HG02970 (cell line): ENCODE results near the gene GNG12.

Experiments used
- ATAC-seq: cut with Tn5 transposase; IDR thresholded peaks from one replicate; pipeline ENCODE4 v1.9.1; 2021; ENCODE audit warnings: mild to moderate bottlenecking, moderate library complexity, moderate number of reproducible peaks; ENCODE audit not compliant: unreplicated experiment, low FRiP score

GNG12 gene

DNA sequence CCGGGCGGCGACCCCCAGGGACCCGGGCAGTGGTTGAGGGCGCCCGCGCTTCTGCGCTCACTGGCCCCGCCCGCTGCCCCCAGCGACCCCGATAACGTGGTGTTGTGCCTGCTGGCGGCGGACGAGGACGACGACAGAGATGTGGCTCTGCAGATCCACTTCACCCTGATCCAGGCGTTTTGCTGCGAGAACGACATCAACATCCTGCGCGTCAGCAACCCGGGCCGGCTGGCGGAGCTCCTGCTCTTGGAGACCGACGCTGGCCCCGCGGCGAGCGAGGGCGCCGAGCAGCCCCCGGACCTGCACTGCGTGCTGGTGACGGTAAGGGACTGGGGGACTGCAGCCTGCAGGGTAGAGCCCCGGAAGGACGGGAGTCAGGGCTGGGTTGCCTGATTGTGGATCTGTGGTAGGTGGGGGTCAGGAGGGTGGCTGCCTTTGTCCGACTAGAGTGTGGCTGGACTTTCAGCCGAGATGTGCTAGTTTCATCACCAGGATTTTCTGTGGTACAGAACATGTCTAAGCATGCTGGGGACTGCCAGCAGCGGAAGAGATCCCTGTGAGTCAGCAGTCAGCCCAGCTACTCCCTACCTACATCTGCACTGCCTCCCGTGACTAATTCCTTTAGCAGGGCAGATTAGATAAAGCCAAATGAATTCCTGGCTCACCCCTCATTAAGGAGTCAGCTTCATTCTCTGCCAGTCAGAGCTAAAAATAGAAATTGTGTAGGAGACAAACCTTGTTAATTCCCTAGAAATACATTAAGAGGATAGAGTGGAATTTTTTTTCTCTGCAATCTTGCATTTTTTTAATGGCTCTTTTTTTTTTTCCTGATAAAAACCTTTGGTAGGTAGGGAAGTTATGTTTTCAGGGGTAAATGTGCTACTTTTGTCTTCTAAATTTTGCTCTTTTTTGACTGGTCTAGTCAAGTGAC lies 146.7 kb downstream of the GNG12 start:
- peak; percentile 15 for ATAC-seq

DNA sequence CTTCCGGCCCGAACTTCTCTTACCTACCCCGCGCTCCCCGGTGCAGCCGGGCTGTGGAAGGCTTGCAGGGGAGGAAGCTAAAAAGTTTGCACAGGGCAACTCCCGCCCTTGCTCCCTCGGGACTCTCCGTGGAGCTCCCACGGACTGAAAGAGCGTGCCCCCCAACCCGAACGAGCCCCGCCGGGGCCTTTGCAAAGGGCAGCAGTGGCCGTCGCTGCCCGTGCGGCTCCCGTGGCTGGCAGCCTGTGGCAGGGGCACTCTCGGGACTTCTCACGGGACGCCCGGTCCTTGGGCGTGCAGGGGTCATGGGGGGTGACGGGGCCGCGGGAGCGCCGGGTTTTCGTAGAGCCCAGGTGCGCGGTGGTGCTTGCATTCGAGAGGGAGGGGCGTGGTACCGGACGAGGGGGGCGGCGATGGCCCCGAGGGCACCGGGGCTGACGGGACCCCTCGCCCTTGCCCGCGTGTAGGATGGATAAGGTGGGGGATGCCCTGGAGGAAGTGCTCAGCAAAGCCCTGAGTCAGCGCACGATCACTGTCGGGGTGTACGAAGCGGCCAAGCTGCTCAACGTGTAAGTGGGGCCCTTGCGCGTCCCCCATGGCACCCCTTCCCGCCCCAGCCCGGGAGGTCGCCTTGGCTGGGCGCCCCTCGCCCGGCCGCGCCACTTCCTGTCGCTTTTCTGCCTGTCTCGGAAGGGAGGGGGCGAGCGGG lies 147.6 kb downstream of the GNG12 start:
- peak; percentile 13 for ATAC-seq

- peak; percentile 88 for ATAC-seq
Measured at GRCh38 chr1:67685067-67685557, 148.2 kb downstream of the GNG12 start, which contains the start of gene GADD45A. TSS of gene GADD45A (plus strand) at chr1:67685201. CDS start at chr1:67685495, 294 bp downstream.

DNA sequence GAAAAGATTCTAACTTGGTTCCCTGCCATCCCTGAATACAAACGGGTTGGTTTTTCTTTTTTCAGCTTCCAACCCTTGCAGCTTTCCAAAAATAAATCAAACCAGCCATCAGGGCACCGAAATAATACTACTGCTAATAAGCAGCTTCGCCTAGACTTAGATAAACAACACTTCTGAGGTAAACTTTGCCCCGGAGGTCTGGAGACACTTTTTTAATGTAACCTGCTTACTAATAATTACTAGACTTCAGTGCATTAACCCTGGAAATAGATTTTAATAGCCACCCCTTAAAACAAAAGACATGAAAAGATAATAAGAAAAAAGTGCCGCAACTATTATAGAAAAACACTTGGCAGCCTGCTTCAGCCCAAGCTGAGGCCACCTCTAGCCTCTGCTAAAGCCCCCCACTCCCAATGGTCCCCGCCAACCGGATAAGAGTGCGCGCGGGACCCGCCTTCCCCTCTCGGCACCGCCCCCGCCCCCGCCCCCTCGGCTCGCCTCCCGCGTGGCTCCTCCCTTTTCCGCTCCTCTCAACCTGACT lies 148.7 kb downstream of the GNG12 start:
- ATAC-seq: no peak

GRCh38 chr1:67683766-67684525 lies 149.3 kb downstream of the GNG12 start:
- no peak for ATAC-seq

- no peak for ATAC-seq
Measured at GRCh38 chr1:67683316-67683715, 150.0 kb downstream of the GNG12 start.

- ATAC-seq: no peak
Measured at GRCh38 chr1:67682659-67683197, 150.5 kb downstream of the GNG12 start.

DNA sequence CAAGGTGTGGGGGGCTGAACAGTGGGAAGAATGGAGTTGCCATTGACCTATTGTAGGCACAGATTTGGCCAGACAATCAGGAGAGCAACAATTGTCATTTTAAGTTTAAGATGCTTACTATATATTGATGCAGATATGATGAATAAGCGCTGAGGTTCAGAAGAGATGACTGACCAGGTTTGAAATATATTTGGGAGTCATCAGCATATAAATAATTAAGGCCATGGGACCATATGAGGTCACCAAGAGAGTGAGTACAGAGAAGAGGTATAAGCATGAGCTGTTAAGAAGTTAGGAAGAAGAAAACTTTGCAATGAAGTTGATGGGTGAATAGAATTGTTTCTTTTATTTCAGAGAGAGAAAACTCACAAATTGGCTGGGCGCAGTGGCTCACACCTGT lies 152.8 kb downstream of the GNG12 start:
- no peak for ATAC-seq

- ATAC-seq: no peak
Measured at GRCh38 chr1:67679691-67680090, 153.6 kb downstream of the GNG12 start.

- ATAC-seq: no peak
Measured at GRCh38 chr1:67677930-67678329, 155.3 kb downstream of the GNG12 start.

DNA sequence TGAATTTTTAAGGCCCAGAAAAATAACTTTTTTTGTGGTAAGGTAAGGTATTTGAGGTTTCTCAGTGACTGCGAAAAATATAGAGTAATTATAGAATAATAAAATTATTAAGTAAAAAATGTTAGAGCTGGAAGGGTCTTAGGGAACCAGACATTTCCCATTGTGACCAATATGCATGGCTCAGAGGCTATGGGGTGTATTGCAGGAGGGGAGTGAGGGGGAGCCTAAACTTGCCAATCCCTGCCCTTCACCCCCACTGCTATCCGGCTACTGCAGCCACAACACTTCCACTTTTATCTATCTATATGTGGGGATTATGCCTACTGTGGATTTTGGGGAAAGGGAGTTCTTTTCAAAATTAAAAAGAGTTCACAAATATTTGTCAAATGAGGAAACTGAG lies 155.9 kb downstream of the GNG12 start:
- no peak for ATAC-seq

DNA sequence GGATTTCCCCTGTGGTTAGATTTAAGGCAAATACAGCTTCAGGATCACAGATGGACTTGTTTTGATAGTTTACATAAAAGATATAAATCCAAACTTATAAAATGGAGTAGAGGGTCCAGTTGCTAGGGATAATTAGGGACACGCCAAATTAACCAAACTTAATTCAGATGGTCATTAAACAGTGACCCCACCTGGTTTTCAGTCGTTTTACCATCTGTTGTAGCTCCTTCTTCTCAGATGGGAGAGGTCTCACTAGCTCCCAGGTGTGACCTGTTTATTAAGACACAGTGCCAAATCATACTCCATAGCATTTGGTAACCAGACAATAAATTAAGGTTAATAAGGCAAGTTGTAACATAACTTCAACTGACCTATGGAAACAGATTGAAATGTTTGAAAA lies 156.3 kb downstream of the GNG12 start:
- ATAC-seq: no peak

GRCh38 chr1:67676287-67676686 lies 157.0 kb downstream of the GNG12 start:
- no peak for ATAC-seq

DNA sequence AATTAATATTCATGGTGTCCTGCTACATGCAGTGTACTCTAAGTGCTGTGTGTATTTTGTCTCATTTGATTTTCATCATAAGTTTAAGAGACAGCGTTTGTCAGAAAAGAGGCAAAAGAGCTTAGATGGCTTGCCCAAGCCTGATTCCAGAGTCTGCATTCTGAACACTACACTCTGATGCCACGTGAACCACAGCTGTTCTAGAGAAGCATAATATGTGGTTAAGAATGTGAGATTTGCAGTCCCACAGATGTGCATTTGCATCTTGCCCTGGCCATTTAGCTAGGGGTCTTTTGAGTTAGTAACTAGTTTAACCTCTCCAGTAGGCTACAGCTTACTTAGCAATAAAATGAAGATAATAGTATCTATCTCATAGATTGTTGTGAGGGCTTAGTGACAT lies 157.5 kb downstream of the GNG12 start:
- ATAC-seq: no peak

- ATAC-seq: no peak
Measured at GRCh38 chr1:67674260-67675011, 158.8 kb downstream of the GNG12 start.

GRCh38 chr1:67673468-67674201 lies 159.6 kb downstream of the GNG12 start:
- no peak for ATAC-seq

GRCh38 chr1:67672260-67672803 lies 160.9 kb downstream of the GNG12 start:
- no peak for ATAC-seq

- ATAC-seq: no peak
Measured at GRCh38 chr1:67668660-67669059, 164.6 kb downstream of the GNG12 start.
